Measurements from ENCODE around the gene MOB2. TPM values are rescaled to one million over a fixed set of nuclear protein-coding genes. Genes with fewer than 3 reads are reported as not detected.

Gene MOB2
- total and polyA plus RNA-seq, 4 donors: 31.6 to 45.2 (median 36.4) TPM

DNA sequence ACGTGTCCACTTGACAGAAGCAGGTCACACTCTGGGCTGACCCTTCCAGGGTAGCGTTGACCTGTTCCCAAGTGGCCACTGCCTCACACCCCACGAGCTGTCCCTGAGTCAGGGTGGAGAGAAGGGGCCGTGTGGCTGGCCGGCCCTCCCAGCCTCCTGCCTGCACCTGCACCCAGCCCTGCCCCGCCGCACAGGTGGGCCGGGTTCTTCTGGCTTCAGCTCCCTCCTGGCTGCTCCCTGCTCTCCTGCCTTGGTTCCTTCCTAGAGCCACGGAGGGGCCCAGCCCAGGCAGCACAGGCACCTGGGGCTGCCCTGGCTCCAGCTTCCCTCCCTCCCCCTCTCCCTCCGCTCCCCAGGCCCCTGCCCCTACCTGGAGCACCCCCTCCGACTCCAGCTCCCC, 42.3 kb downstream of the MOB2 start:
- Histone ChIP-seq H3K36me3 (ENCODE audit: control insufficient read depth in 4 of 4, insufficient read depth in 4 of 4, low read length in 4 of 4) (no peaks in the 10 kb centered on the region), H3K4me1 (ENCODE audit: control insufficient read depth in 5 of 5, insufficient read depth in 5 of 5, low read length in 5 of 5) (no peaks in the 10 kb centered on the region), H3K27ac (ENCODE audit: low read depth in 1 of 2, low read length in 1 of 2) (no peak overlapping the region), H3K9me3 (ENCODE audit: control insufficient read depth in 4 of 4, insufficient read depth in 3 of 4, low read length in 3 of 4) (no peaks in the 10 kb centered on the region), H3K9ac (ENCODE audit: insufficient read depth in 1 of 2, low read length in 2 of 2) (no peak overlapping the region), H3K27me3 (ENCODE audit: control insufficient read depth in 3 of 3, insufficient read depth in 3 of 3, low read length in 2 of 3) (peaks cover 0 to 9% (median 0%) of the 10 kb centered on the region in 3 donors), H3K4me3 (no peak overlapping the region)
- TF ChIP-seq, protein P1, sequence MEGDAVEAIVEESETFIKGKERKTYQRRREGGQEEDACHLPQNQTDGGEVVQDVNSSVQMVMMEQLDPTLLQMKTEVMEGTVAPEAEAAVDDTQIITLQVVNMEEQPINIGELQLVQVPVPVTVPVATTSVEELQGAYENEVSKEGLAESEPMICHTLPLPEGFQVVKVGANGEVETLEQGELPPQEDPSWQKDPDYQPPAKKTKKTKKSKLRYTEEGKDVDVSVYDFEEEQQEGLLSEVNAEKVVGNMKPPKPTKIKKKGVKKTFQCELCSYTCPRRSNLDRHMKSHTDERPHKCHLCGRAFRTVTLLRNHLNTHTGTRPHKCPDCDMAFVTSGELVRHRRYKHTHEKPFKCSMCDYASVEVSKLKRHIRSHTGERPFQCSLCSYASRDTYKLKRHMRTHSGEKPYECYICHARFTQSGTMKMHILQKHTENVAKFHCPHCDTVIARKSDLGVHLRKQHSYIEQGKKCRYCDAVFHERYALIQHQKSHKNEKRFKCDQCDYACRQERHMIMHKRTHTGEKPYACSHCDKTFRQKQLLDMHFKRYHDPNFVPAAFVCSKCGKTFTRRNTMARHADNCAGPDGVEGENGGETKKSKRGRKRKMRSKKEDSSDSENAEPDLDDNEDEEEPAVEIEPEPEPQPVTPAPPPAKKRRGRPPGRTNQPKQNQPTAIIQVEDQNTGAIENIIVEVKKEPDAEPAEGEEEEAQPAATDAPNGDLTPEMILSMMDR (IDR thresholded peaks at IDR 0.05; ENCODE audit: control extremely low read depth, extremely low read depth): no peak
- ATAC-seq (ENCODE audit: insufficient read depth, low FRiP score): no peak
- WGBS, 2 donors: 54 to 82% methylated on average over 9 to 11 of the region's 11 CpGs
- DNase-seq: no peak

DNA sequence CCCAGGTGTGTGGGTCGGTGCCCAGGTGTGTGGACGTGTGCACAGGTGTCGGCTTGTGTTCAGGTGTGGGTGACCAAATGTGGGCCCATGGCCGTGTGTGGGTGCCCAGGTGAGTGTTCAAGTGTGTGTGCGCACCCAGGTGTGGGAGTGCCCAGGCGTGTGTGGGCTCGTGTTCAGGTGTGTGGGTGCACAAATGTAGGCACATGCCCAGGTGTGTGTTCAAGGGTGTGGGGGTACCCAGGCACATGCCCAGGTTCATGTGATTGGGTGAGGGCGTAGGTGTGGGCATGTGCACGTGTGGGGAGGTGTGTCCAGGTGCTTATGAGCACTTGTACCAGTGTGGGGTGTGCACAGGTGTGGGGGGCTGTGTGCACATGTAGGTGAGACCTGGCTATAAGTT, 42.8 kb downstream of the MOB2 start:
- peaks cover 0 to 7% (median 0%) of the 10 kb centered on the region in 3 donors for H3K27me3 ChIP-seq (ENCODE audit: control insufficient read depth in 3 of 3, insufficient read depth in 3 of 3, low read length in 2 of 3)
- WGBS, 2 donors: 75 to 85% methylated on average over 9 of the region's 9 CpGs
- H3K9ac ChIP-seq (ENCODE audit: insufficient read depth in 1 of 2, low read length in 2 of 2): no peak overlapping the region
- H3K27ac ChIP-seq (ENCODE audit: low read depth in 1 of 2, low read length in 1 of 2): no peak overlapping the region
- ATAC-seq (ENCODE audit: insufficient read depth, low FRiP score): no peak
- H3K9me3 ChIP-seq (ENCODE audit: control insufficient read depth in 4 of 4, insufficient read depth in 3 of 4, low read length in 3 of 4): no peaks in the 10 kb centered on the region
- H3K36me3 ChIP-seq (ENCODE audit: control insufficient read depth in 4 of 4, insufficient read depth in 4 of 4, low read length in 4 of 4): no peaks in the 10 kb centered on the region
- peaks cover 0 to 5% (median 0%) of the 10 kb centered on the region in 5 donors for H3K4me1 ChIP-seq (ENCODE audit: control insufficient read depth in 5 of 5, insufficient read depth in 5 of 5, low read length in 5 of 5)
- no peak overlapping the region for H3K4me3 ChIP-seq
- TF ChIP-seq, protein P1 (IDR thresholded peaks at IDR 0.05; ENCODE audit: control extremely low read depth, extremely low read depth): no peak
- DNase-seq: no peak

DNA sequence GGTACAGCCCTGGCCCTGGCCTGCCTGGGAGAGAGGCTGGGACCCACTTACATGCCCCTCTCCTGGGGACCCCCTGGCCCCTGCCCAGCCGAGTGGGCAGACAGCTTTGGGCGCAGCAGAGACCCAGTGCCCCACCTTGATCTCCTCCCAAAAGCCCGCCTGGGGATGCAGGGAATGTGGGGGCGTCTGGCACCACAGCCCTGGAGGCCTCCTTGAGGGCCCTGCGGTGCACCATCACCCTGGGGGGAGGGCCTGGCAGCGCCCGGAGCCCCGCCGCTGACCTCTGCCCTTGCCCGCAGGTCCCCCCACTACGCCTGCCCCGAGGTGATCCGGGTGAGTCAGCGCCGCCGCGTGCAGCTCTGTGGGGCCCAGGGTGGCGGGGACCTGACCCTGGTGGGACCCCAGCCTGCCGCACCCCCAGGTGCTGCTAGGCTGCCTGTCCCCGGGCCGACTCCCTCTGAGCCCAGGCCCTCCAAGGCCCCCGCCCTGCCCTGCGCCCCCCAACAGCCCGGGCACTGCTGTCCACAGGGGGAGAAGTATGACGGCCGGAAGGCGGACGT, 43.7 kb downstream of the MOB2 start:
- H3K9ac ChIP-seq (ENCODE audit: insufficient read depth in 1 of 2, low read length in 2 of 2): no peak overlapping the region
- H3K27ac ChIP-seq (ENCODE audit: low read depth in 1 of 2, low read length in 1 of 2): no peak overlapping the region
- peaks cover 0 to 7% (median 0%) of the 10 kb centered on the region in 3 donors for H3K27me3 ChIP-seq (ENCODE audit: control insufficient read depth in 3 of 3, insufficient read depth in 3 of 3, low read length in 2 of 3)
- H3K36me3 ChIP-seq (ENCODE audit: control insufficient read depth in 4 of 4, insufficient read depth in 4 of 4, low read length in 4 of 4): no peaks in the 10 kb centered on the region
- WGBS, 2 donors: 78 to 84% methylated on average over 27 to 28 of the region's 28 CpGs
- peaks cover 0 to 13% (median 0%) of the 10 kb centered on the region in 5 donors for H3K4me1 ChIP-seq (ENCODE audit: control insufficient read depth in 5 of 5, insufficient read depth in 5 of 5, low read length in 5 of 5)
- no peaks in the 10 kb centered on the region for H3K9me3 ChIP-seq (ENCODE audit: control insufficient read depth in 4 of 4, insufficient read depth in 3 of 4, low read length in 3 of 4)
- no peak overlapping the region for H3K4me3 ChIP-seq
- ATAC-seq (ENCODE audit: insufficient read depth, low FRiP score) (no peak), DNase-seq (no peak)
- TF ChIP-seq, protein P1 (IDR thresholded peaks at IDR 0.05; ENCODE audit: control extremely low read depth, extremely low read depth): no peak

DNA sequence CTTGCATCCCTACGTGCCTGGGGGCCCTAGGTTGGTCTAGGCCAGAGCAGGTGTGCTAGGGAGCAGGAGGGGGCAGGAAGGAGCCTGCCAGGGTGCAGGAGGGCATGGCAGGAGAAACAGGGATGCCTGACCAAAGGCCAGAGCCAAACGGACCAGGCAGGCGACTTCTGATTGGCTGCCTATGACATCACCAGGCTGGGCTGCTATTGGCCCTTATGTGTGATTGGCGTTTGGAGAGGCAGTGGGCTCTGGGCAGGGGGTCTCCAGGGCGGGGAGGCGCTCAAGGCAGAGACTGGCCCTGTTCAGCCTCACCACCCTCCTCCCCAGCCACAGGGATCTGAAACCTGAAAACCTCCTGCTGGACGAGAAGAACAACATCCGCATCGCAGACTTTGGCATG, 44.4 kb downstream of the MOB2 start:
- Histone ChIP-seq H3K27ac (ENCODE audit: low read depth in 1 of 2, low read length in 1 of 2) (no peak overlapping the region), H3K36me3 (ENCODE audit: control insufficient read depth in 4 of 4, insufficient read depth in 4 of 4, low read length in 4 of 4) (no peaks in the 10 kb centered on the region), H3K9me3 (ENCODE audit: control insufficient read depth in 4 of 4, insufficient read depth in 3 of 4, low read length in 3 of 4) (no peaks in the 10 kb centered on the region), H3K27me3 (ENCODE audit: control insufficient read depth in 3 of 3, insufficient read depth in 3 of 3, low read length in 2 of 3) (peaks cover 0 to 7% (median 0%) of the 10 kb centered on the region in 3 donors), H3K4me3 (no peak overlapping the region), H3K4me1 (ENCODE audit: control insufficient read depth in 5 of 5, insufficient read depth in 5 of 5, low read length in 5 of 5) (peaks cover 0 to 19% (median 0%) of the 10 kb centered on the region in 5 donors), H3K9ac (ENCODE audit: insufficient read depth in 1 of 2, low read length in 2 of 2) (no peak overlapping the region)
- TF ChIP-seq, protein P1 (IDR thresholded peaks at IDR 0.05; ENCODE audit: control extremely low read depth, extremely low read depth): no peak
- DNase-seq (no peak), ATAC-seq (ENCODE audit: insufficient read depth, low FRiP score) (no peak)
- 34 to 39% methylated on average over 9 of the region's 9 CpGs for WGBS, 2 donors
